Spleen (tissue), 7 donors: Measurements from ENCODE around the gene FLT4.

Experiments used
- POLR2AphosphoS5 ChIP-seq, 3 donors: sonication (generic); formaldehyde crosslinking; IDR thresholded peaks; one replicate each; pipeline ENCODE4 v1.5.1; 2017; ENCODE audit warnings: antibody characterized with exemption in 3 of 3
- TF ChIP-seq, protein P1 (sequence below), 11 experiments: fragments of 200-600 bp in 7 of 11; fragments of 450-650 bp in 4 of 11; sonication (generic) in 4 of 11; IDR thresholded peaks in 8 of 11; conservative IDR thresholded peaks in 3 of 11; 1 replicate in 7 of 11; 2 replicates in 4 of 11; pipeline versions ENCODE4 v1.4.0 to v1.8.0; 2016 to 2021; ENCODE audit warnings: antibody characterized with exemption in 11 of 11, inconsistent platforms in 4 of 11, mild to moderate bottlenecking in 1 of 11
- donor health status: DM: no; HTN: no; CAD: no; lungs with moderate emphysema.
- donor health status: DM: no; HTN: no; CAD: no.
- donor health status: DM: no; HTN: no; CAD: no.

DNA sequence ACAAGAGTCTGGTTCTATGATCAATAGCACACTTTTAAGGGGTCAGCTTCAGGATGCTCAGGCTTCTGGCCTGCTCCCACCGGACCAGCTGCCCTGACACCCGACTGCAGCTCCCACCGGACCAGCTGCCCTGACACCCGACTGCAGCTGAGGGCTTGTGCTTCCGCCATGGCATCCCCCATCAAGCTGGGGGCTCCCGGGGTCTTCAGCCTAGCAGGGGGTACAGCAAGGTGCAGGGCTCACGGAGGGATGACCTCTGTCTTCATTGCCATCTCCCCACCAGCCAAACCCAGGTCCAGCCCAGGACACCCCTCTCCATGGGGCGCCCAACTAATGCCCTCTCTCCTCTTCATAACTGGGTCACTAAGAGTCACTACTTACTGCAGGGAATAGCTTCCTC is 1.9 kb downstream of the FLT4 start:
- TF ChIP-seq POLR2AphosphoS5 (IDR thresholded peaks at IDR 0.05) = no peak
- TF ChIP-seq, protein P1, sequence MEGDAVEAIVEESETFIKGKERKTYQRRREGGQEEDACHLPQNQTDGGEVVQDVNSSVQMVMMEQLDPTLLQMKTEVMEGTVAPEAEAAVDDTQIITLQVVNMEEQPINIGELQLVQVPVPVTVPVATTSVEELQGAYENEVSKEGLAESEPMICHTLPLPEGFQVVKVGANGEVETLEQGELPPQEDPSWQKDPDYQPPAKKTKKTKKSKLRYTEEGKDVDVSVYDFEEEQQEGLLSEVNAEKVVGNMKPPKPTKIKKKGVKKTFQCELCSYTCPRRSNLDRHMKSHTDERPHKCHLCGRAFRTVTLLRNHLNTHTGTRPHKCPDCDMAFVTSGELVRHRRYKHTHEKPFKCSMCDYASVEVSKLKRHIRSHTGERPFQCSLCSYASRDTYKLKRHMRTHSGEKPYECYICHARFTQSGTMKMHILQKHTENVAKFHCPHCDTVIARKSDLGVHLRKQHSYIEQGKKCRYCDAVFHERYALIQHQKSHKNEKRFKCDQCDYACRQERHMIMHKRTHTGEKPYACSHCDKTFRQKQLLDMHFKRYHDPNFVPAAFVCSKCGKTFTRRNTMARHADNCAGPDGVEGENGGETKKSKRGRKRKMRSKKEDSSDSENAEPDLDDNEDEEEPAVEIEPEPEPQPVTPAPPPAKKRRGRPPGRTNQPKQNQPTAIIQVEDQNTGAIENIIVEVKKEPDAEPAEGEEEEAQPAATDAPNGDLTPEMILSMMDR (IDR thresholded peaks at IDR 0.05 in 8 of 11, conservative IDR thresholded peaks at IDR 0.05 in 3 of 11) = no peak
